Keratinocyte (primary cell): ENCODE results near the gene AGTRAP. TPM values are rescaled to one million over a fixed set of nuclear protein-coding genes. Genes with fewer than 3 reads are reported as not detected.

Source experiments
- DNase-seq: peaks from one replicate; pipeline ENCODE4 v3.0.0-alpha.2; 2011; ENCODE audit warnings: low read depth, missing footprints, low spot score
- FAIRE-seq: peaks from 2 replicates; lab custom pipeline; 2011; peaks lifted over from hg19 to GRCh38; lab: Jason Lieb, UNC
- H2AFZ ChIP-seq: 2 replicates; pipeline ENCODE4 v1.6.0; 2012; ENCODE audit warnings: low read length, control low read depth, inconsistent platforms; ENCODE audit not compliant: control insufficient read depth
- H3K27ac ChIP-seq: 2 replicates; pipeline ENCODE4 v1.5.1; 2011; ENCODE audit warnings: low read length; ENCODE audit not compliant: control insufficient read depth, insufficient read depth
- H3K27me3 ChIP-seq: 3 replicates; pipeline ENCODE4 v1.6.0; 2011; ENCODE audit warnings: low read length; ENCODE audit not compliant: control insufficient read depth, insufficient read depth; ENCODE audit errors: extremely low read depth
- H3K36me3 ChIP-seq, 2 experiments: 2 replicates in 1 of 2; 3 replicates in 1 of 2; pipeline ENCODE4 v1.5.1; 2011; ENCODE audit warnings: low read length in 2 of 2, mild to moderate bottlenecking in 1 of 2; ENCODE audit not compliant: control insufficient read depth in 2 of 2, insufficient read depth in 2 of 2; ENCODE audit errors: extremely low read depth in 1 of 2
- H3K4me1 ChIP-seq: 3 replicates; pipeline ENCODE4 v1.5.1; 2011; ENCODE audit warnings: low read length; ENCODE audit not compliant: control insufficient read depth, insufficient read depth; ENCODE audit errors: extremely low read depth
- H3K4me2 ChIP-seq: 3 replicates; pipeline ENCODE4 v1.6.0; 2011; ENCODE audit warnings: low read depth, low read length; ENCODE audit not compliant: control insufficient read depth, insufficient read depth; ENCODE audit errors: extremely low read depth
- H3K4me3 ChIP-seq, 3 experiments: fragments of 200-600 bp in 1 of 3; sonication (generic) in 1 of 3; 2 replicates in 2 of 3; 3 replicates in 1 of 3; pipeline ENCODE4 v1.5.1; 2011 to 2016; ENCODE audit warnings: low read length in 3 of 3, mild to moderate bottlenecking in 3 of 3, control low read depth in 2 of 3, inconsistent platforms in 1 of 3, low read depth in 1 of 3, mixed read lengths in 1 of 3, mixed run types in 1 of 3, moderate library complexity in 1 of 3; ENCODE audit not compliant: control insufficient read depth in 2 of 3, insufficient read depth in 2 of 3; ENCODE audit errors: extremely low read depth in 1 of 3
- H3K79me2 ChIP-seq: 2 replicates; pipeline ENCODE4 v1.6.0; 2012; ENCODE audit warnings: low read length; ENCODE audit not compliant: control insufficient read depth, insufficient read depth
- H3K9ac ChIP-seq: 3 replicates; pipeline ENCODE4 v1.6.0; 2011; ENCODE audit warnings: low read length; ENCODE audit not compliant: control insufficient read depth, insufficient read depth; ENCODE audit errors: extremely low read depth
- H3K9me1 ChIP-seq: 3 replicates; pipeline ENCODE4 v1.6.0; 2011; ENCODE audit warnings: low read length; ENCODE audit not compliant: control insufficient read depth, insufficient read depth; ENCODE audit errors: extremely low read depth
- H3K9me3 ChIP-seq: 2 replicates; pipeline ENCODE4 v1.5.1; 2012; ENCODE audit warnings: low read depth, low read length; ENCODE audit not compliant: control insufficient read depth
- H4K20me1 ChIP-seq: 3 replicates; pipeline ENCODE4 v1.6.0; 2011; ENCODE audit warnings: low read length; ENCODE audit not compliant: control insufficient read depth, insufficient read depth; ENCODE audit errors: extremely low read depth
- EZH2 ChIP-seq: IDR thresholded peaks from one replicate; pipeline ENCODE4 v1.6.1; 2012; ENCODE audit warnings: inconsistent platforms, mild to moderate bottlenecking, low read length, moderate library complexity
- dilution Hi-C: fragments of 300-500 bp; cut with MboI; formaldehyde crosslinking; loops from one replicate; pipeline ENCODE4 v1.7.0; 2020; ENCODE audit warnings: low sequenced_read_pairs; ENCODE audit not compliant: extremely low pct_ligation_motif_present
- polyA plus RNA-seq, 5 experiments: library from polyadenylated mRNA; depleted of rRNA in 3 of 5; stranded (reverse) in 3 of 5; stranded (forward) in 1 of 5; unstranded in 1 of 5; fragments of >200 nt; gene quantifications; 1 replicate in 1 of 5; 2 replicates in 3 of 5; 3 replicates in 1 of 5; pipeline versions ENCODE4 v1.2.1 to v1.2.3, GENCODE V29; 2011 to 2012; ENCODE audit warnings: missing spikeins in 2 of 5, low read depth in 1 of 5, low replicate concordance in 1 of 5
- TF ChIP-seq, protein P1 (sequence below), 3 experiments: IDR thresholded peaks in 1 of 3; conservative IDR thresholded peaks in 1 of 3; optimal IDR thresholded peaks in 1 of 3; 2 replicates in 2 of 3; 3 replicates in 1 of 3; pipeline versions ENCODE3 to v1.5.1; 2011; ENCODE audit warnings: low read length in 3 of 3, mild to moderate bottlenecking in 3 of 3, moderate library complexity in 2 of 3, control low read depth in 1 of 3, inconsistent platforms in 1 of 3; ENCODE audit not compliant: insufficient read depth in 2 of 3; ENCODE audit errors: extremely low read depth in 1 of 3

Gene AGTRAP
- polyA plus RNA-seq, 1 donor (not counting 4 experiments of a cell fraction or from before 2014, with no cell fraction given) = 36.7 TPM

DNA sequence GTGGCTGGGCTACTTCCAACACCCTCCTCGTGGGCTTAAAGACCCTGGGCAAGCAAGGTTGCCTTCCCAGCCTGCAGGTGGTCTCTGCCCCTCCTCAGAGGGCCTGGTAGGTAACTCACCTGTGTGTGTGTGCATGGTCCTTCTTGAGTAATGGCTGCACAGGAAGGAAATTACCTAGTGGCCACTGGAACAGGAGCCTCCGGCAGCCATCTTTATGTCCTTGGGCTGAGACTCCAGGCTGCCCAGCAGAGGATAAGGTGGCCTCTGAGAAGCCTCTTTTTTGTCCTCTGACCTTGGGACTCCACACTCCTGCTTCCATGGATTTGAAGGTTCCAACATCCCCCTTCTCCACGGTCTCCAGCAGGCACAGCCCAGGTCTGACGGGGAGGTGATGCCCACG, 24.4 kb upstream of the AGTRAP start:
- Histone ChIP-seq H3K79me2 (no peaks in the 10 kb centered on the region), H3K27ac (no peak overlapping the region), H3K9me3 (no peaks in the 10 kb centered on the region), H3K9me1 (no peaks in the 10 kb centered on the region), H4K20me1 (no peaks in the 10 kb centered on the region), H3K36me3 (no peaks in the 10 kb centered on the region), H3K4me3 (no peak overlapping the region), H3K9ac (no peak overlapping the region), H3K4me1 (no peaks in the 10 kb centered on the region), H2AFZ (no peak overlapping the region), H3K27me3 (peaks cover 32% of the 10 kb centered on the region), H3K4me2 (no peak overlapping the region)
- DNase-seq (no peak), FAIRE-seq (no peak)
- dilution Hi-C loops = no loop called here
- no peak for TF ChIP-seq EZH2
- TF ChIP-seq, protein P1, sequence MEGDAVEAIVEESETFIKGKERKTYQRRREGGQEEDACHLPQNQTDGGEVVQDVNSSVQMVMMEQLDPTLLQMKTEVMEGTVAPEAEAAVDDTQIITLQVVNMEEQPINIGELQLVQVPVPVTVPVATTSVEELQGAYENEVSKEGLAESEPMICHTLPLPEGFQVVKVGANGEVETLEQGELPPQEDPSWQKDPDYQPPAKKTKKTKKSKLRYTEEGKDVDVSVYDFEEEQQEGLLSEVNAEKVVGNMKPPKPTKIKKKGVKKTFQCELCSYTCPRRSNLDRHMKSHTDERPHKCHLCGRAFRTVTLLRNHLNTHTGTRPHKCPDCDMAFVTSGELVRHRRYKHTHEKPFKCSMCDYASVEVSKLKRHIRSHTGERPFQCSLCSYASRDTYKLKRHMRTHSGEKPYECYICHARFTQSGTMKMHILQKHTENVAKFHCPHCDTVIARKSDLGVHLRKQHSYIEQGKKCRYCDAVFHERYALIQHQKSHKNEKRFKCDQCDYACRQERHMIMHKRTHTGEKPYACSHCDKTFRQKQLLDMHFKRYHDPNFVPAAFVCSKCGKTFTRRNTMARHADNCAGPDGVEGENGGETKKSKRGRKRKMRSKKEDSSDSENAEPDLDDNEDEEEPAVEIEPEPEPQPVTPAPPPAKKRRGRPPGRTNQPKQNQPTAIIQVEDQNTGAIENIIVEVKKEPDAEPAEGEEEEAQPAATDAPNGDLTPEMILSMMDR (optimal IDR thresholded peaks at IDR 0.05 in 1 of 3, IDR thresholded peaks at IDR 0.05 in 1 of 3, conservative IDR thresholded peaks at IDR 0.05 in 1 of 3; ENCODE audit: extremely low read depth in 1 of 3, insufficient read depth in 2 of 3, low read length in 3 of 3) = no peak

DNA sequence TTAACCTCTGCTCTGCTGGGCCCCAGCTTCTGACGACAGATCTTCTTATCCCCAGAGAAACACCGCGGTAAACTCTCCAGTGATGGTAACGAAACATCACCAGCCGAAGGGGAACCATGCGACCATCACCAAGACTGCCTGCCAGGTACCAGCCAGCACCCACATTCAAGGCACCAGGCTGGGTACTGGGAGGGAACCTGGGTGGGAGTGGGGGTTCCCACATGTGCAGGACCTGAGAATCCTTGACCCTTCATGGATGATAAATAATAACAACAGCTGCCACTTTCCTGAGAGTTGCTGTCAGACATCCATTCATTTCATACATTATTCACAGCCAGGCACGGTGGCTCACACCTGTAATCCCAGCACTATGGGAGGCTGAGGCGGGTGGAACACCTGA, 23.7 kb upstream of the AGTRAP start:
- Histone ChIP-seq H3K4me3 (no peak overlapping the region), H3K36me3 (no peaks in the 10 kb centered on the region), H3K9me3 (no peaks in the 10 kb centered on the region), H3K27ac (no peak overlapping the region), H3K4me1 (no peaks in the 10 kb centered on the region), H3K4me2 (no peak overlapping the region), H3K9me1 (no peaks in the 10 kb centered on the region), H3K9ac (no peak overlapping the region), H4K20me1 (no peaks in the 10 kb centered on the region), H3K79me2 (no peaks in the 10 kb centered on the region), H2AFZ (no peak overlapping the region), H3K27me3 (peaks cover 34% of the 10 kb centered on the region)
- DNase-seq (no peak), FAIRE-seq (no peak)
- dilution Hi-C loops = no loop called here
- TF ChIP-seq EZH2 = no peak
- TF ChIP-seq, protein P1 (optimal IDR thresholded peaks at IDR 0.05 in 1 of 3, IDR thresholded peaks at IDR 0.05 in 1 of 3, conservative IDR thresholded peaks at IDR 0.05 in 1 of 3; ENCODE audit: extremely low read depth in 1 of 3, insufficient read depth in 2 of 3, low read length in 3 of 3) = no peak
